ENCODE results near the gene VRK2.
A peak's percentile ranks its signal among the peaks of the same experiment; 100 is the strongest.
"Not testable (repeated sequence)": the region's sequence is repeated elsewhere in the genome, so short reads cannot be mapped to it uniquely, and the experiment has no call there.

Gene VRK2

GRCh38 chr2:58110765-58111164 lies 64.2 kb downstream of the VRK2 start:
- DNase-seq: no peak

- DNase-seq: not testable (repeated sequence)
These were observed 67.0 kb downstream of the VRK2 start for GRCh38 chr2:58113563-58113962.

DNA sequence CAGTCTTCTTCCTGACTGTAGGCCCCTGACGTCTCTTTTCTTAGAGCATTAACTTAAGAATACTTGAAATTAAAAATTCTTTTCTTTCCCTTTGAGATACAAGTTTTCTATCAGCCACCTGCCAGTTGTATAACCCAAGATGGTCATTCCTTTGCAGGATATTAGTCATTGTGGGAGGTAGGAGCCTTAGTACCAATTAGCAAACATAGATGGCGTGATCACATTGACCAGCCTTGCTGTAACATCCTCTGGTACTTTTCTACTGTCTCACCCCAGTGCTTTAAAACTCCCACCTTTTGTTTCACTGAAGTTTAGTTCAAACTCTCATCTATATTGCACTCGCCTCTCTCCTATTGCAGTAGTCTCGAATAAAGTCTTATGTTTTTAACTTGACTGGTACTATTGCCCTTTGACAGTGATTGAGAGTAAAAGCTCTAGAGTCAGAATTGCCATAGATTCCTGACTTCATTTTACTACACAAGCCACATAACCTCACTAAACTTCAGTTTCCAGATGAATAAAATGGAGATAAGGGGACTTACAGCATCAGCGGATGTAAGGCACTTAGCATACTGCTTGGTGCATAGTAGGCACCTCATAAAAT lies 74.1 kb downstream of the VRK2 start:
- DNase-seq: no peak

DNA sequence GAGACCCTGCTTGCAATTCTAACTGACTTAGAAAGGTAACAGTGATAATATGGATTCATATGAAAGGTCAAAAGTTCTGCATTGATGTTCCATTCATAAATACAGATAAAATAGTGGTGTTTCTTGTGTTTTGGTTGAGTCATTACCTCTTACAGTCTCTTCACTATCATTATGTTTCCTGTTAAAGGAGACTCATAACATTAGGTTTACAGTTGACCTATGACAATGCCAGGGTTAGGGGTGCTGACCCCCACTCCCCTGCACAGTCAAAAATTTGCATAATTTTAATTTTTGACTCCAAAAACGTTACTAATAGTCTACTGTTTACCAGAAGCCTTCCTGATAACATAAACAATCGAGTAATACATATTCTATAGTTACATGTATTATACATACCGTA lies 75.4 kb downstream of the VRK2 start:
- DNase-seq: no peak

DNA sequence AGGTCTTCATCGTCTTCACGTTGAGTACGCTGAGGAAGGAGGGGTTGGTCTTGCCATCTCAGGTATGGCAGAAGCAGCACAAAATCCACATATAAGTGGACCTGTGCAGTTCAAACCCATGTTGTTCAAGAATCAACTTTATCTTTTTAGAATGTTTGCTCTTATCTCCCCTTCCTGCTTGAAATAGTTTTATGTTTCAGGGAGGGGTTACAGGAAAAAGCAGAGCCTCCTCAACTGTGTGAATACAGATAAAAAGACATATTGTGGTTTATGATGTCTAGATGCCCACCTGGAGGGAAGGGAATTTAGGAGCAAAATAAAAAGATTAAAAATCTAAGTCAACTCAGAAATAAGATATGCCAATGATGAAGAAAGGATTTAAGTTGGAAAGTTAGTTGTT lies 75.9 kb downstream of the VRK2 start:
- DNase-seq: no peak

- DNase-seq: peak in 1 of 4 experiments; percentile 26
These were observed 80.5 kb downstream of the VRK2 start for GRCh38 chr2:58127111-58127510.

DNA sequence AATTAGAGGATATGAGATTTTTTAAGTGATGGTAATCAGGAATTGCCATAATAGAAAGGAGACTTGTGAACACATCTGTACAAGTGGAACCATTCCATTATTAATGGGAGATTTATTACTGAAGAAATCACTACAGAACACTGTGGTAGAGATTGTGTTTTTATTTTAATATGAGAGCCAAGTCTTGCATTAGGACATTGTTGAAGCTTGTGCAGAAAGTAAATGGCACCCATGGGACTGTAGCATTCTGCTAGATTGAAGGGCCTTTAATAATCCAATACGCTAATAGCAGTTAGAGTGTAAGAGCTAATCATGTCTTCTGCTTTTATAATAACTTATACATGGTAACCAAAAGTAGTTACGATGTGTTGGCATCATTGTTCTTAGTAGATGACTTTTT lies 83.6 kb downstream of the VRK2 start:
- DNase-seq: no peak

DNA sequence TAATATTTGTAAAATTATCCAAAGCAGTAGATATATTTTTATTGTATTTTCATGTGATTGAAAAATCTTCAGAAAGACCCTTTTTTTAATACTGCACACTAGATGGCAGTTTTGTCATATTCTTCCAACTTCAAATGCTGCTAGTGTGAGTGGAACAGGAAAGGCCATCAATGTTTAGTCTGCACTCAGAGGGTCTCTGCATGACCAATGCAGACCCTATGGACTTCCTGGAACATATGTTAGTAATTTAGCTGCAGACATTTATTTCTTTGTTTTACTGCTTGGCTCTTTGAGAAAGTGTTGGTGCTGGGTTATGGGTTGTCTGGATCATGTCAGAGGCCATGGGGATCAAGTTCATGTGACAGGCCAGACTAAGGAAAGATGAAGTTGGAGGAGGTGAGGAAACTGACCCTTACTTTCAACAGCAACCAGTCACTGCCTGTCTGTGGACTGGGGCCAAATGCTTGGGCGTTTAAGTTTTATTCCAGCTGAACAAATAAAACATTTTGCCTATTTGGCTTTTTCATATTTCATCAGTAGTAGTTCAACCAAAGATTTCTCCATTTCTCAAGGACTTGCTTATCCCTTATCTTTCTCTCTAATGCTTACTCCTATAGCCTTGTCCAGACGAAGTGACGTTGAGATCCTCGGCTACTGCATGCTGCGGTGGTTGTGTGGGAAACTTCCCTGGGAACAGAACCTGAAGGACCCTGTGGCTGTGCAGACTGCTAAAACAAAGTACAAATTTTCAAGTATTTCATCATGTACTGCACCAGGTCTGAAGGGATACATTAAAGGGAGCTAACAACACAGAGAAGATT lies 84.8 kb downstream of the VRK2 start:
- peak in 2 of 4 experiments; percentile 21 to 30 for DNase-seq

DNA sequence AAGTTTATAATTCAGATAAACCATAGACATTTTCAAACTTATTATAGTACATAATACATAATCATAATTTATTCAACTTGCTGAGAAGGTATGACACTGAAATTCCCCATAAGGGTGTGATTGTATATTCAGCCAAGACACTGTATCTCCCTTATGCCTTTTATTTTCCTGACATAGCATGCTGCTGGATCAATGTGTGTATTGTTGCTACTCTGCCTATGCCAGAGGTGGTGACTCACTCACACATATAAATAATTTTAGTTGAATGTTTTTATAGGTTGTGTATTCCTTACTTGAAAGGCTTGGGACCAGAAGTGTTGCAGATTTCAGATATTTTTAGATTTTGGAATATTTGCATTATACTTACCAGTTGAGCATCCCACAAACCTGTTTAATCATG lies 86.8 kb downstream of the VRK2 start:
- DNase-seq: no peak

DNA sequence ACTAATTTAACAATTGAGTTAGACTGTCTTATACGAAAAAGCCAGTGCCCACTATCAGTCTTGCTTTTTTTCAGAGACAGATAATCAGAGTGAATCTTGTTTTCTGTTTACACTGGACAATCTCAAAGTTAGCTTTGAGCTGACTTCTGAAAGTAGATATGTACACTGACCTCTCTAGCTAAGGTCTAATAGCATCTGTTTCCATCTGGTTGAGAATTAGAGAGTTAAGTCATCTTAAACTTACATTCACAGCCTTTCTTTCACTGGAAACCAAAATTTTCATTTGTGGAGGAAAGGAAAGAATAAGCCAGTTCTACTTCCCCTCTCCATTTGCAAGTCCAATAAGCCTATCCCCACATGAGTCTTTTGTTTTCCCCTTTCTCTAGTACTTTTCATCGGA lies 89.3 kb downstream of the VRK2 start:
- no peak for DNase-seq

- peak; percentile 17 to 71 (median 38) for DNase-seq
These were observed 90.6 kb downstream of the VRK2 start for GRCh38 chr2:58137221-58137620.

DNA sequence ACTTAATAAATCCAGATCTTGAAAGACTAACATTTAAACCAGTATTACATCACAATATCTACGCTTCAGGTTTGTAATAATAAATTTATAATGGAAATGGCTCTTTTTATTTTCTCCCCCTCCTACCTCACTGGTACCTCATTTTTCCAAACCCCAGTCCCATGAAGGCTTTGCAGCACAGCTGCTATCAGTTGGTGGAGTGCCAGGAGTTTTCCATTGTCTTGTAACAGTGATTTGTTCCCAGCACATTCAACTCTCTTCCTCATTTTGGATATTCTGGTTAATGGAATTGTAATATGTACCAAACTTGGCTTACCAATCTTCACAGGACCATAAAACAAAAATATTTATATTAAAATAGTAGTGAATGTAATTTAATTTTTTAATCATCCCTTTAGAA lies 91.2 kb downstream of the VRK2 start:
- no peak for DNase-seq

DNA sequence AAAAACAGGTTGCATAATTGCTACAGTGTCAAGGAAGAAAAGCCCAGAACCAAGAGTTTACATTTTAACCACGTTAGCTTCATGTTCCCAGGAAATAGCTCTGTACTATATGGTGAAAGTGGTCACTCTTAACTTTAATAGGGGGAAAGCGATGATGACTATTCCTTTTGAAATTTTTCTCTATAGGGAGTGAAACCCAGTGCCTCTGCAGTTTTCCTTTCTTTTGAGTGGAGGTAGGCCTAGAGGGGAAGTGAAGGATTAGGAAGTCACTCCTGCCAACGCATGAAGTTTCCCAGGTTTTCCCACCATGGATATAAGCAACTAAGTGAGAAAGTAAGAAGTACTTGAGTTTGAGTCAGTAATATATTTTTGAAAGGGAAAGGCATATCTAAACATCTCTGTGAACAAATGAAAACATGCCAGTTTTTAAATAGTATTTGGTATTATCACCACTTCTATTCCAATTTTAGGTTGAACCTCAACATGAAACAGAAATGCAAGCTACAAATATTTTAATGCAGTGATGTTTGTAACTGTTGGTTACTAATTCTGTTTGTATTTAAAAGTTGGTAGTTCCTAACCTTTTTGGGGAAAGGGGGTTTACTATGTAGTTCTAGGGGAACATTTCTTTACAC lies 91.9 kb downstream of the VRK2 start:
- no peak for DNase-seq

GRCh38 chr2:58140508-58141072 lies 94.0 kb downstream of the VRK2 start:
- DNase-seq: no peak

- DNase-seq: not testable (repeated sequence)
These were observed 99.2 kb downstream of the VRK2 start for GRCh38 chr2:58145769-58146168.

GRCh38 chr2:58146707-58147106 lies 100.1 kb downstream of the VRK2 start:
- peak in 1 of 4 experiments; percentile 11 for DNase-seq

GRCh38 chr2:58155160-58155778 lies 108.7 kb downstream of the VRK2 start:
- no peak for DNase-seq

DNA sequence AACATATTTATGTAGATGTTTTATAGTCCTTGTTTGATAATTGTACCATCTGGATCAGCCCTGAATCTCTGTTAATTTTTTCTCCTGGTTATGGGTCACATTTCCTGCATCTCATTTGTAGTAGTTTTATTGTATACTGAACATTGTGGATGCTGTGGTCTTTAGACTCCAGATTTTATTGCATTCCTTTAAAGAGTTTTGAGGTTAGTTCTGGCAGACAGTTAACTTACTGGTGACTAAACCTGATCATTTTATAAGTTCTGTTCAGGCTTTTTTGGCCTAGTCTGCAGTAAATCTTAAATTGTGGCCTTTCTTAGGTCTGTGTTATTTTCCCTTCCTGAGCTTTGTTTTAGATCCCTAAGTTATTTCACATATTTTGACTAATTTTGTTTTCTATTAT lies 110.2 kb downstream of the VRK2 start:
- DNase-seq: no peak

DNA sequence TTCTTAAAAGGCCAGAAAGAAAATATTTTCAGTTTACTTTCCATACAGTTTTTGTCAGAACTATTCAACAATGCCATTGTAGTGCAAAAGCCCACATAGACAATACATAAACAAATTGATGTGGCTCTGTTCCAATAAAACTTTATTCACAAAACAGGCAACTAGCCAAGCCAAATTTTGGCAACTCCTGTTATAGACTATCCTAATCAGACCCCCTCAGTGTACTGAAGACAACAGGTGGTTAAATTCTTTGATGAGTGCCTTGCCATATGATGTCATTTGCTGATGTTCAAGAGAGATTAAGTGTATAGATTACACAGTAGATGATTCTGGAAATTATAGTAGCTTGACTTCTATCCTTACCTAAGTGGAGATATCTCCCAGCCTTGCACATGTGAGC lies 111.1 kb downstream of the VRK2 start:
- DNase-seq: no peak

GRCh38 chr2:58158481-58158880 lies 111.9 kb downstream of the VRK2 start:
- DNase-seq: no peak

- no peak for DNase-seq
These were observed 117.3 kb downstream of the VRK2 start for GRCh38 chr2:58163913-58164312.

DNA sequence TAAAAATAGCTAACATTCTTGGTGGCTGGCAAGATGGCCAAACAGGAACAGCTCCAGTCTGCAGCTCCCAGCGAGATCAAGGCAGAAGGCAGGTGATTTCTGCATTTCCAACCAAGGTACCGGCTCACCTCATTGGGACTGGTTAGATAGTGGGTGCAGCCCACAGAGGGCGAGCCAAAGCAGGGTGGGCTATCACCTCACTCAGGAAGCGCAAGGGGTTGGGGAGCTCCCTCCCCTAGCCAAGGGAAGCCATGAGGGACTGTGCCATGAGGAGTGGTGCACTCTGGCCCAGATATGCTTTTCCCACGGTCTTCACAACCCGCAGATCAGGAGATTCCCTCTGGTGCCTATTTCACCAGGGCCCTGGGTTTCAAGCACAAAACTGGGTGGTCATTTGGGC lies 121.5 kb downstream of the VRK2 start:
- not testable (repeated sequence) for DNase-seq

DNA sequence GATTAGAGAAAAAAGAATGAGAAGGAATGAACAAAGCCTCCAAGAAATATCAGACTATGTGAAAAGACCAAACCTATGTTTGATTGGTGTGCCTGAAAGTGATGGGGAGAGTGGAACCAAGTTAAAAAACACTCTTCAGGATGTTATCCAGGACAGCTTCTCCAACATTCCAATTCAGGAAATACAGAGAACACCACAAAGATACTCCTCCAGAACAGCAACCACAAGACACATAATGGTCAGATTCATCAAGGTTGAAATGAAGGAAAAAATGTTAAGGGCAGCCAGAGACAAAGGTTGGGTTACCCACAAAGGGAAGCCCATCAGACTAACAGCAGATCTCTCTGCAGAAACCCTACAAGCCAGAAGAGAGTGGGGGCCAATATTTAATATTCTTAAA lies 123.2 kb downstream of the VRK2 start:
- DNase-seq: not testable (repeated sequence)

Data from suppressor macrophage (primary cell).